ENCODE results near the gene FAT4. TPM values are rescaled to one million over a fixed set of nuclear protein-coding genes. Genes with fewer than 3 reads are reported as not detected.

FAT4 gene
- total and polyA plus RNA-seq, 9 of the 15 experiments (the other 6 are each of a cell fraction or from before 2014, with no cell fraction given), result 0.01 TPM; not detected in 8

- POLR2A ChIA-PET, result interaction anchor here (0.6 kb wide), 1 partner anchor 1576 kb away, joined by 3 read pairs; no protein-coding TSS in a partner anchor
- no peaks in the 10 kb centered on the region for H3K79me2 ChIP-seq (ENCODE audit: control insufficient read depth, insufficient read depth, low read length)
- H4K20me1 ChIP-seq (replicated peaks; ENCODE audit: control insufficient read depth, insufficient read depth, low read length), result no peaks in the 10 kb centered on the region
- no peaks in the 10 kb centered on the region for H3K9me3 ChIP-seq (replicated peaks; ENCODE audit: control insufficient read depth, insufficient read depth, low read depth, low read length)
- in situ Hi-C loops (cut with MboI) (no loop called here), intact Hi-C loops (cut with micrococcal nuclease) (no loop called here)
- H2AFZ ChIP-seq (ENCODE audit: low read depth, low read length), result no peak overlapping the region
- H3K27ac ChIP-seq (ENCODE audit: extremely low read depth, low read depth, low read length), result no peak overlapping the region
- FAIRE-seq (no peak), DNase-seq (ENCODE audit: extremely low read depth in 1 of 4, low spot score in 3 of 4) (no peak), ATAC-seq (no peak)
- H3K4me2 ChIP-seq (ENCODE audit: insufficient read depth, low read length), result no peak overlapping the region
- no peaks in the 10 kb centered on the region for H3K9me1 ChIP-seq (ENCODE audit: control insufficient read depth, insufficient read depth, low read length)
- no TSS peak for BruUV-seq (replicated peaks)
- no peaks in the 10 kb centered on the region for H3K27me3 ChIP-seq (ENCODE audit: control insufficient read depth in 2 of 2, insufficient read depth in 2 of 2, low read length in 2 of 2)
- no peaks in the 10 kb centered on the region for H3K4me1 ChIP-seq (replicated peaks in 1 of 2; ENCODE audit: control insufficient read depth in 2 of 2, insufficient read depth in 2 of 2, low read length in 2 of 2)
- H3K9ac ChIP-seq (ENCODE audit: insufficient read depth in 1 of 2, low read depth in 2 of 2, low read length in 2 of 2), result no peak overlapping the region
- H3K36me3 ChIP-seq (ENCODE audit: control insufficient read depth, insufficient read depth, low read length), result no peaks in the 10 kb centered on the region
- H3K4me3 ChIP-seq, result no peak overlapping the region
- CTCF ChIA-PET (ENCODE audit: low intra/inter-chr PET ratio), result no interaction called here
- WGBS (ENCODE audit: insufficient coverage, low coverage, missing lambda C conversion rate), result 0% methylated on average over 5 of the region's 5 CpGs
- TF ChIP-seq CREB5 (CRISPR knock-in tag; IDR thresholded peaks at IDR 0.05) (no peak), PCBP1 (IDR thresholded peaks at IDR 0.05; ENCODE audit: low read depth, low read length, poor library complexity, severe bottlenecking) (no peak), SRSF3 (IDR thresholded peaks at IDR 0.05; ENCODE audit: insufficient read depth, low read length) (no peak), PYGO2 (tag; IDR thresholded peaks at IDR 0.05) (no peak), SETDB1 (IDR thresholded peaks at IDR 0.05; ENCODE audit: low read length) (no peak)
- TF ChIP-seq, protein P1, sequence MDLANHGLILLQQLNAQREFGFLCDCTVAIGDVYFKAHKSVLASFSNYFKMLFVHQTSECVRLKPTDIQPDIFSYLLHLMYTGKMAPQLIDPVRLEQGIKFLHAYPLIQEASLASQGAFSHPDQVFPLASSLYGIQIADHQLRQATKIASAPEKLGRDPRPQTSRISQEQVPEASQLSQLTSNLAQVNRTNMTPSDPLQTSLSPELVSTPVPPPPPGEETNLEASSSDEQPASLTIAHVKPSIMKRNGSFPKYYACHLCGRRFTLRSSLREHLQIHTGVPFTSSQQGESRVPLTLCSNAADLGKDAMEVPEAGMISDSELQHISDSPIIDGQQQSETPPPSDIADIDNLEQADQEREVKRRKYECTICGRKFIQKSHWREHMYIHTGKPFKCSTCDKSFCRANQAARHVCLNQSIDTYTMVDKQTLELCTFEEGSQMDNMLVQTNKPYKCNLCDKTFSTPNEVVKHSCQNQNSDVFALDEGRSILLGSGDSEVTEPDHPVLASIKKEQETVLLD (IDR thresholded peaks at IDR 0.05), result no peak
- TF ChIP-seq, protein P2, sequence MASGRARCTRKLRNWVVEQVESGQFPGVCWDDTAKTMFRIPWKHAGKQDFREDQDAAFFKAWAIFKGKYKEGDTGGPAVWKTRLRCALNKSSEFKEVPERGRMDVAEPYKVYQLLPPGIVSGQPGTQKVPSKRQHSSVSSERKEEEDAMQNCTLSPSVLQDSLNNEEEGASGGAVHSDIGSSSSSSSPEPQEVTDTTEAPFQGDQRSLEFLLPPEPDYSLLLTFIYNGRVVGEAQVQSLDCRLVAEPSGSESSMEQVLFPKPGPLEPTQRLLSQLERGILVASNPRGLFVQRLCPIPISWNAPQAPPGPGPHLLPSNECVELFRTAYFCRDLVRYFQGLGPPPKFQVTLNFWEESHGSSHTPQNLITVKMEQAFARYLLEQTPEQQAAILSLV (tag; IDR thresholded peaks at IDR 0.05), result no peak
- TF ChIP-seq, protein P3, sequence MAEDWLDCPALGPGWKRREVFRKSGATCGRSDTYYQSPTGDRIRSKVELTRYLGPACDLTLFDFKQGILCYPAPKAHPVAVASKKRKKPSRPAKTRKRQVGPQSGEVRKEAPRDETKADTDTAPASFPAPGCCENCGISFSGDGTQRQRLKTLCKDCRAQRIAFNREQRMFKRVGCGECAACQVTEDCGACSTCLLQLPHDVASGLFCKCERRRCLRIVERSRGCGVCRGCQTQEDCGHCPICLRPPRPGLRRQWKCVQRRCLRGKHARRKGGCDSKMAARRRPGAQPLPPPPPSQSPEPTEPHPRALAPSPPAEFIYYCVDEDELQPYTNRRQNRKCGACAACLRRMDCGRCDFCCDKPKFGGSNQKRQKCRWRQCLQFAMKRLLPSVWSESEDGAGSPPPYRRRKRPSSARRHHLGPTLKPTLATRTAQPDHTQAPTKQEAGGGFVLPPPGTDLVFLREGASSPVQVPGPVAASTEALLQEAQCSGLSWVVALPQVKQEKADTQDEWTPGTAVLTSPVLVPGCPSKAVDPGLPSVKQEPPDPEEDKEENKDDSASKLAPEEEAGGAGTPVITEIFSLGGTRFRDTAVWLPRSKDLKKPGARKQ (CRISPR knock-in tag; IDR thresholded peaks at IDR 0.05), result no peak
Measured at GRCh38 chr4:125265846-125266245, 48.9 kb upstream of the FAT4 start.
